HG02973 (cell line): ENCODE data around the gene TRIO.

ENCODE experiments used
- ATAC-seq: cut with Tn5 transposase; IDR thresholded peaks from one replicate; pipeline ENCODE4 v1.9.1; 2021; ENCODE audit warnings: moderate library complexity; ENCODE audit not compliant: unreplicated experiment

TRIO gene

DNA sequence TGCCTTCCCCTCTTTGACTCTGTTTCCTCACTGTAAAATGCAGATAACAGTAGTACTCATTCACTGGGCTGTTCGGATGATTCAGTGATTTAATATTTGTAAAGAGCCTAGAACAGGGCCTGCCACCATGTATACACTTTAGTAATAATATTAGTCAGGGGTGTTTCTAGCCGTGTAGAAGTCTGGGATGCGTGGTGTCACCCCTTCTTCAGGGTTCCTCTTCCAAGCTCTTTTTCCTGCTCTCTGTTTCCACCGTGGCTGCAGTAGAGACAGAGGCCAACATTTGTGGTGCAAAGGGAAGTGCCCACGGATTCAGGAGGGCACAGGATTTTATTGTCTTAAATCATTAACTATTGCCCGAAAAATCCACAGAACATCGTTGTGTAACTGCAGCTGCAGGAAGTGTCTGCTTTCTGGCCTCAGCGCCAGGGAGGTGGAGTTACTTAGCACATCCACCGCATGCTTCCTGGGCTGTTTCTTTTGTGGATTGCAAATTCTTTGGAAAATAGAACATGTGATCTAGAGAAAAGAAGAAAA, 61.7 kb downstream of the TRIO start:
- ATAC-seq, result no peak

DNA sequence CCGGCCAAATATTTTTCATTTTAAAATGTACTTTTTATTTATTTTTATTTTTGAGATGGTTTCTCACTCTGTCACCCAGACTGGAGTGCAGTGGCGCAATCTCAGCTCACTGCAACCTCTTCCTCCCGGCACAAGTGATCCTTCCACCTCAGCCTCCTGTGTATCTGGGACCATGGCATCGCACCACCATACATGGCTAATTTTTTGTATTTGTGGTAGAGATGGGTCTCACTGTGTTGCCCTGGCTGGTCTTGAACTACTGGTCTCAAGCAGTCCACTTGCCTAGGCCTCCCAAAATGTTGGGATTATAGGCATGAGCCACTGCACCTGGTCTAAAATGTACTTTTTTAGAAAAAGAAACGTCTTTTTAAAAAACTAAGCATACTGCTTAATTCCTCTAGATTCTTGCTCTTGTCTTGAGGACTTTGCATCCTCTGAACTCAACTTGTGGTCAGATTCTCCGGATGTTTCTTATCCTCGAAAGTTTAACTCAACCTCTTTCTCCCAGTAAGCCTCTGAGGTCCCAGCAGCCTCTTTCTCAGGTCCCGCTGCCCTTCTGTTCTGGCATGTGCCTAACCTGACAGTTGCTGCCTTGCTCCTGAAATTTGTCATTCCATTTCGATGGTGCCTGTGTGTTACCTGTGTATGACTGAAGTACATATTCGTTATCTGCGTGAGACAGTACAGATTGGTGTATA, 63.0 kb downstream of the TRIO start:
- no peak for ATAC-seq

DNA sequence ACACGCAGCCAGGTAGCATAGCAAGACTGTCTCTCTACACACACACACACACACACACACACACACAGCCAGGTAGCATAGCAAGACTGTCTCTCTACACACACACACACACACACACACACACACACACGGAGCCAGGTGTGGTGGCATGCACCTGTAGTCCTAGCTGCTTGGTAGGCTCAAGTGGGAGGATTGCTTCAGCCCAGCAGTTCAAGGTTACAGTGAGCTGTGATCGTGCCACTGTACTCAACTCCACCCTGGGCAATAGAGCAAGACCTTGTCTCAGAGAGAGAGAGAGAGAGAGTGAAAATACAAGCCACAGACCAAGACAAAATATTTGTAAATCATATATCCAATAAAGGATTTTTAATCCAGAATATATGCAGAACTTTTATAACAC, 64.3 kb downstream of the TRIO start:
- peak; percentile 21 for ATAC-seq

DNA sequence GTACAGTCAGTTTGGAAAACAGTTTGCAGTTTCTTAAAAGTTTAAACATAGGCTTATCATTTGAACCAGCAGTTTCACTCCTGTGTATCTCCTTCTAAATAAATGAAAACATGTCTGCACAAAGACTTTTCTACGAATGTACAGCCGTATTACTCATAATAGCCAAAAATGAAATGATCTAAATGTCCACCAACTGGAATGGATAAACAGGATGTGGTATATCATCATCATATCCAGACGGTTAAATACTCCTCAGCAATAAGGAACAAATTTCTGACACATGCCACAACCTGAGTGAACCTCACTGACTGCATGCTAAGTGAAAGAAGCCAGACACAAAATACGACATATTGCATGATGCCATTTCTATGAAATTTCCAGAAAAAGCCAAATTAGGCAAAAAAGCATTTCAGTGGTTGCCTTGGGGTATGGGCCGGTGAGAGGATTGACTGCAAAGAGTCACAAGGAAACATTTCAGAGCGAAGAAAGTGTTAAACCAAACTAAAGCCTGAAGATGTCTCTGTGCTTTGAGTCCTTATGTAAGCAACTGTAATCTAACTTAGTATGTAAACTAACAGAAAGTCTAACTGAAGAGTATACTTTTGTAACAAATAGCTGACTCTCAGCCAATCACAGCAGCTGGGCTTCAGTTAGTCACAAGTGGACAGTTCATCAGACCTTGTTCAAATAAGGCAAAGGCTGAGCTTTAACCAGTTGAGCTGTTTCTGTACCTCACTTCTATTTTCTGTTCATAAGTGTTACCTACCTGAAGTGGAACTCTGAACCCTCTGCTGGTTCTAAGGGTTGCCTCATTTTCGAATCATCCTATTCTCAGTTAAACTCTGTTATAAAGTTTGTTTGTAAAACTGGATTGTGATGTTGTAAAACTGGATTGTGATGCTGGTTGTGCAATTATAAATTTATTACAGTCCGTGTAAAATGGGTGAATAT, 65.2 kb downstream of the TRIO start:
- peak; percentile 63 for ATAC-seq

DNA sequence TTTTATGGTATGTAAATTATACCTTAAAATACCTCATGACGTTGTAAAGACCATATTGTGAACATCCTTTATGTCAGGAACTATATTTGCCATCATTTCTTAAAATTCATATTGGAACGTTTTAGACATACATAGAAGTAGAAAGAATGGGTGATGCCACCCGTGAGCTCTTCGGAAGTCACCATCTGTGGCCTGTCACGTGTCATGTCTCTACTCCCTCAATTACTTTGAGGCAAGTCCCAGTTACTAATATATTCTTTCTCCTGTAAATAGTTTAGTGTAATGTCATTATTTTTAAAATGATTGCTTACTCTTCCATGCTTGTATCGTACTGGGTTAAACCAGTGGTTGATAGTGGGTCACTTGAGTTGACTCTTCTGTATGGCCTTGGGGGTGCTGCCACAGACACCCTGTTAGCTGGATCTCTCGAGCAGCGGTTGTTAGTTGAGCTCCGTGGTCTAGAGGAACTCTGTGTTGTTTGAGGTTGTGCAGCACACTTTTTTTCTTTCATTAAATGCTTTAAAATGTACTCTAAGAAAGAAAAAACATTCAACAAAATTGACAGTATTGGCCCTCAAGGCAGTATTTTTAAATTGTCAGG, 66.2 kb downstream of the TRIO start:
- ATAC-seq, result no peak

DNA sequence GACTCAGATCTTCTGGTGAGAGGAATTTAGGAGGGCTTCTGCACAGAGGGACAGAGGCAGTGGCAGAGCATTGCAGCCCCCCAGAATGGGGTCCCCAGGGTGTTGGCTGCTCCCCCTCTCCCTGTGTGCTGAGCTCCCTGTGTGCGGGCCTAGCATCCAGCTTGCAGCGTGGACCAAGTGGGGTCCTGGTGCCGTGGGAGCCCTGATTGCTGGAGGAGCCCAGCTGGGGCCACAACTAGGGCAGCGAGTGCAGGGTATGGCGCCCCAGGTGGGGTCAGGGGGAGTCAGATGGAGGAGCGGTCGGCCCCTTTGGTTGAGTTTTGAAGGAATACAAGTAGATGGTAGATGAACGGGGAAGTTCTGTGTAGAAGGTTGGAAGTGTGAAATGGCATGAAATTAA, 66.7 kb downstream of the TRIO start:
- no peak for ATAC-seq

DNA sequence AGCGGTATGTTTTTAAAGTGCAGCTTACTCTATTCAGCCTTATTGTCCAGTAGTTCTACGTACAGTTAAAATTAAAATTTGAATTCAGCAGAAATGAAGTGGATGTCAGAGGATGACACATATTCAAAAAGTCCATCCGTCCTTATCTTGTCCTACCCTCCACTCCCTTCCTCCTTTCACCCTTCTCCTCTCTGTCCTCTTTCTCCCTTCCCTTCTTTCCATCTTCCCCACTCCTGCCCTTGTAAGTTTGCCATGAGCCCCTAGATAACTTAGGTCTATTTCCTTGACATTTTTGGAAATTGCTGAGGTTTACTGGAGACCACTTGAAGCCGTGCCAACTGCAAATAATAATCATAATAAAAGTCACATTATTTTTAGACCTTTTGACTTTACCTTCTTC, 67.6 kb downstream of the TRIO start:
- ATAC-seq, result no peak

DNA sequence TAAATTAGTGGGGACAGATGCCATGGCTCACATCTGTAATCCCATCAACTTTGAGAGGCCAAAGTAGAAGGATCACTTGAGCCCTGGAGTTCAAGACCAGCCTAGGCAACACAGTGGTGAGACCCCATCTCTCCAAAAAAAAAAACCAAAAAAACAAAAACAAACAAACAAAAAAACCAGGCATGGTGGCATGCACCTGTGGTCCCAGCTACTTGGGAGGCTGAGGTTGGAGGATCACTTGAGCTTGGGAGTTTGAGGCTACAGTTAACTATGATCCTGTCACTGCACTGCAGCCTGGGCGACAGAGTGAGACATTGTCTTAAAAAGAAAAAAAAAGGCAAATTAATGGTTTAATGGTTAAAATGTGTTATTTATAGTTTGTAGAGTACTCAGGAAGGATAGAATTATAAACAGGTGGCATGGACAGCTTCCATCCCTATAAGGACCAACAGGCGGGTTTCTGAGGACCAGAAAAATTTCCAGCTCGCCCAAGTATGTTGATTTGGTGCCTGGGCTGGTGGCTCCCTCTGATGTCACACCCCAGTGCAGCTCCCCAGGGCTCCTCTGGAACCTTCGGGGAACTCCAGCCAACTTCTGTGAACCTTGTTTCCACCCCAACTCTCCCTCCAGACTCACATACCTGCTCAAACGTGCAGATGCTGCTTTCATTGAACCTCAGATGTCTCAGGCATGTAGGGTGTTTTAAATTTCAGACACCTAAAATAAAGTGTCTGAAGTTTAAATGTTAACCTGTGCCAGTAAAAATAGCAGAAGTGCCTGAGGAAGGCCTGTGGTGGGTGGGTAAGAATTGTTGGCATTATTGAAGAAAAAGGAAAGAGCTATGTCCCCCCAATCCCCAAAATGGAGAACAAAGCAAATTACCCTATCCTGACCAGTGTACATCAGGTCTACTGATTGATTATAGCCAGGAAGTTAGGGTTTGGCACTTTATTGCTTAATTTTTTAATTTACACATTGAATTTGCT, 69.0 kb downstream of the TRIO start:
- peak; percentile 35 for ATAC-seq

DNA sequence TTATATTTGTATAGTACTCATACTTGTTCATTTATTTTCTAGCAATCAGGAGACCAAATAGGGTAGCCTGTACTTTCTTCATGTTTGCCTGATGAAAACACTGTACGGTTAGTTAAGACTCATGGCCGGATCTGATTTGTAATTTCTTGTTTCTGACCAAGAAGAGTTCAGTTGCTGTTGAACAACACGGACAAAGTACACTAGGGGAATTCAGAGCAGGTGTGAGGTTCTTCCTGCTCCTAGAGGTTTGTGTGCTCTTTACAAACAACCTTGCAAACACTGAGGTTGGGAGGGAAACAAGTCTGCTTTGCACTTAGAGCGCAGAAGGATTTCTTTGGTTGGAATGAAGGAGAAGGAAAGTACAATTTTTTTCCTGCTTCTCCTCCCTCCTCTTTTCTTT, 69.7 kb downstream of the TRIO start:
- ATAC-seq, result peak; percentile 27

DNA sequence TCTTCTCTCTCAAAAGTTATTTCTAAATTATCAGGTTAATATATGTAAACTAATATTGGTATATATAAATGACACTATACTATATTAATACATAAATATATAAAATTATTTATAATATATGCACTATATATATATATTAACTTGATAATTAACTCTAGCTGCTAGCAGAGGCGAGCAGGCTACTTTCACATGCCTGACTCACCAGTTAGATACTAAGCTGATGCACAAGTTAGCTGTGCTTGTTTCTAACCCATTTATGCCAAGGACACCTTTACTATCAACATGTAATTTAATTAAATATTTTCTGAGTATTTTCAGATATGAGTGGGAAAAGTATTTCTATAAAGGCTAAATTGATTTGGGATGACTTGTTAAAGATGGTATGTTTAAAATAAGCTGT, 70.1 kb downstream of the TRIO start:
- ATAC-seq, result no peak

DNA sequence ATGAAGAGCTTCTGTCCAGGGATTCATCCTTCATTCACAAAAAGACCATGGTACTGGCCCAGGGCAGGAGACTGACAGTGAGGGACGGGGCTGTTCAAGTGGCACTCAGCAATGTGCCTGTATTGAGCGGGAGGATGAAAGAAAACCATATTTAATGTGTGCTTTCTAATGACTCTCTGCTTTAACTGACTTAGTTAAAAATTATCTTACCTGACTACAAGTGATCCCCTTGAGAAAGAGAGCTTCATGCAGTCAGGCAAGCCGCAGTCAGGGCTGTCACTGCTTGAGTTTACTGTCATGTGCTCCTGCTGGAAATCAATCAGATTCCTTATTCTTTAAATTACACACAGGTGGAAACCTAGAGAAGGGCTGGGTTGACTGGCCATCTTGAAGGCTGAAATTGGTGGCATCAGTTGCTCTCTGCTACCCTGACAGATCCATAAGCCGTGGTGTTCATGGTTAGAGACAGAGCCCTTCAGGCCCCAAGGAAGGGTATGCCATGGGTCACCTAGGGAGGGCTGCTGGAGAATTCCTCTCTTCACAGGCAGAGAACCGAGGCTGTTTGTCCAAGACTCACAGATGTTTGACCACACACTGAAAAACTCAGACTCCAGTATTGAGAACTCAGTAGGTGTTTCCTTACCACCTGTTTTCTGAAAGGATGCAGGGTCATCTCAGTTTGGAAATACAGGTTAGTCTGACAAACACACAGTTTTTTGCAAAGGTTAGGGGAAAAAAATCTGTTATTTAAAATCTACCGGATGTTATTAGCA, 70.9 kb downstream of the TRIO start:
- ATAC-seq, result no peak

DNA sequence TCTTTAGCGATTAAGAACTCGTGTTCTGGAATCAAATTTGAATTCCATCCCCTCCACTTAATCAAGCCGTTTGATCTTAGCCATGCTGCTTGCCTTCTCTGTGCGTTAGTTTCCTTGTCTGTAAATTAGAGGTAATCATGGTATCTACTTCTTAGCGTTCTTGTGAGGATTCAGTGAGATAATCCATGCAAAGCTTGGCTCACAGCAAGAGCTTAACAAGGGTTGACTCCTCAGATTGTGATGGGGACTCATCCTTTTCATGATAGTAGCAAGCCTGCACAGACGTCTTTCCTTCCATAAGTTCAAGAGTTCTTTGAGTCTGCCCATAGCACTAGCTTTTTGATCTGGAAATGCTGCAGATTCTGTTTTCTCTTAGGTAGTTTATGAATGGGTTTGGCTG, 72.8 kb downstream of the TRIO start:
- no peak for ATAC-seq

DNA sequence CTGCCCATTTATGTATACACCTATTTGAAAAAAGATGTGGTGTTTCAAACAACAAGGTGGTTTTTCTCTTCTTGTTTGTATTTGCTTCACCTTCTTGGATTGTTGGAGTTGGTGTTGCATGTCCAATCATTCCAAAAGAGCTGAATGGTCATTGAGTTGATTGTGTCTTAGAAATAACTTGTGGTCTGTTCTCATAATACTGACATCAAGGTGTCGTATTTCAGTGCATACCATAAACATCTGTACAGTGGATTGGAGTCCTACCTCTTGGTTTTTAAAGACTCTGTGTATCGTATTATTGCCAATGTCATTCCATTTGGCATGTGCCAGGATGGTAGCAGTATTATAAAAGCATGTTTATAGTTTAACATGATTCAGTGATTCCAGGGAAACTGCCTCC, 73.2 kb downstream of the TRIO start:
- no peak for ATAC-seq

DNA sequence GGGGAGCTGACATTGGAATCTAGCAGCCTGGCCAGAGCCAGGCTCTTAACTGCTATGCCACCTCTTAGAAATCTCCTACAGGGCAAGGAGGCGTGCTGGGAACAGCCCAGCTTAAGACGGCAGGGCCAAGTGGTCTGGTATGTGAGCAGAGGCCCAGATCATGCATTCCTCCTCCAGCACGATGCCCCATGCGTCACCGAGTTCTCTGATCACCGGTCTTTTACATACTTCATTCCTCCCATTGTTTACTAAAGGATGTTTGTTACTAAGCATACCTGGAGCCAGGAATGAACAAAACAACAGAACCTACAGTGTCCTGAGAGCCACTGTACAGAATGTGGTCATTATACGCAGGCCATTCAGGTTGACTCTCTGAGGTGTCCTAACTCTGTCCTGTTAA, 73.8 kb downstream of the TRIO start:
- ATAC-seq, result no peak

DNA sequence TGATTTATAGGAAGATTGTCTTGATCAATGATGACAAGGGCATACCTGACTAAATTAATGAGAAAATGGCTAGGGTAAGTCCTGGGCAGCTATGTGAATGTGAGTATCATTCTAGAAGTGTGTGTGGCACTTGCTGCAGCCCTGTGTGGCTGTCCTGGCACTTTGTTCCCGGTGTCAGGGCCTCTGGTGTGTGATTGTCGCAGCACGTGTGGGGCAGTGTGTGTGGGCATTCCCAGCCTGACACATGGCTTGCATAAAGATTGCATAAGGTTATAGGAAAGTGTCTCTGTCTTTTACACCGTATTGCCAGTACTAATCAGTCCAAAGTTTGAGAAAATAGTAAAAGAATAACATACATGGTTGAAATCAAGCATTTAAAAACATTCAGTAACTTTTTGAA, 74.4 kb downstream of the TRIO start:
- no peak for ATAC-seq

DNA sequence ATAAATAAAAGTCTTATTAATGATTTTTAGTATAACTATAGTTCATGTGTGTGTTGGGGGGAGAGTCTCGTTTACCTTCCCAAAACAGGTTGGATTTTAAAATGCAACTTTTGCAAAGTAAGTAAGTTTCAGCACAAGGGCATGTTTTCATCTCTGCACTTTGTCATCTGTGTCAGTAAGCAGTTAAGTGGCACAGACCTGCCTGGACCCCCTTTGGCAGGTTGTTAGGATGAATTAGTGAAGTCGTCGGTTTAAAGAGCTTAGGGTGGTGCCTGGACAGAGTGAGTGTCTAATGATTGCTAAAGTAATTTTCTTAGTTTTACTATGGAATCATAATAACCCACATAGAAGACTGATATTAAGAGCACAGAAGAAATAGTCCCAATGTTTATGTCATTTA, 74.9 kb downstream of the TRIO start:
- ATAC-seq, result no peak

DNA sequence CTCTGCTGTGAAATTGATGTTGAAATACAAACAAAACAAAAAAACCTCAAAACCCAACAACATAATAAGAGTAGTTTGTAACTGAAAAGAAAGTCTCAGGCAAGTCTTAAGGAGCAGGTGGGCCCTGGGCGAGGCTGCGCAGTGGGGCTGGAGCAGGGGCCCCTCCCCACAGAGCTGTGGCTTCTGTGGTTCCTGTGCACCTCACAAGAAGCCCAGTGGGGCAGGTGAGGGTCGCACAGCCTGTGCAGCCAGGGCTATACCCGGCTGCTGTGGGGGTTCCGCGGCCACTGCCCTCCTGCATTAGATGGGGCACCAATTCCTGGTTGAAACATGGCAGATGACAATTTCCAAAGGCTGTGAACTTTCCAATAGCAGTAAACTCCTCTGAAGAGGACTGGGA, 75.3 kb downstream of the TRIO start:
- ATAC-seq, result no peak

DNA sequence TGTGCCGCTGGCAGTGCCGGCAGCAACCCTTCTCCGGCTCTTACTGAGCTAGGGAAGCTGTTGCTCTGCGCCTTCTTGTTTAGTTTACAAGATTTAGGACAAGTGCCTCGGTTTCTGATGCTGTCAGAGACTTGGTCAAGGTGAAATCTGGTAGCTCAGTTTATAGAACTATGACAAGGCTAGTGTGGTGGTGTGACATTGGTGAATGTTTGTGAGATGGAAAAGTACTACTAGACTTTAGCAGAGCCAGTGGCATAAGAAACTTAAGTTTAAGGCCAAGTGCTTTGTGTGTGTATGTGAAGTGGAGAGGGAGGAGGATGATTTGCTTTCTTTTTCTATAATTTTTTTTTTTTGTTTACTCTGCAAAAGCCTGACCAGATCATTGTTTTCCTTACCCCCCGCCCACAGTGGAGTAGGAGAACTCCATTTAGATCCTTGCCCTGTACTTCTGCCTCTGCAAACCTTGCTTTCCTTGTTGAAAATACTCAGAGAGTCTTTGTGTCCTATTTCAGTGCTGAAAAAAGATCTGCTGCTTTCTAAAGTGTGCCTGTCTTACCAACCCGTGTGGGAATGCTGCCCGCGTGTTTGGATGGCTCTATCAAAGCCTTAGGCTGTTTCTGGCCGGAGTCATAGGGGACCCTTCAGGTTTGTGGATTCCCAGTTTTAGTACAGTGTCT, 75.9 kb downstream of the TRIO start:
- no peak for ATAC-seq
